ENCODE data around the gene RCC1. TPM values are rescaled to one million over a fixed set of nuclear protein-coding genes. Genes with fewer than 3 reads are reported as not detected.
"Not testable (repeated sequence)": the region's sequence is repeated elsewhere in the genome, so short reads cannot be mapped to it uniquely, and the experiment has no call there.

The RCC1 gene
- total RNA-seq, 2 experiments from 2014 or later: 120 to 127 TPM

- POLR2A ChIA-PET: interaction anchor here (0.7 to 7.6 kb wide), 8 partner anchors 10 to 262 kb away, joined by 3 to 140 read pairs (median 6); partner anchors contain the start of genes MED18, RNU11 and YTHDF2
- CTCF ChIA-PET: interaction anchor here (1.1 kb wide), 1 partner anchor 135 kb away, joined by 3 read pairs; the partner anchor contains the start of gene TAF12
These were observed 2.6 kb downstream of the RCC1 start for GRCh38 chr1:28508435-28508754.

GRCh38 chr1:28509705-28510272 lies 3.9 kb downstream of the RCC1 start:
- ChIA-PET CTCF (interaction anchor here (1.9 kb wide), 1 partner anchor 150 kb away, joined by 5 read pairs; no protein-coding TSS in a partner anchor), POLR2A (interaction anchor here (0.6 to 7.6 kb wide), 4 partner anchors 9 to 227 kb away, joined by 3 to 140 read pairs (median 4); partner anchors contain the start of genes TAF12 and YTHDF2)

GRCh38 chr1:28510273-28510969 lies 4.6 kb downstream of the RCC1 start:
- ChIA-PET CTCF (interaction anchor here (1.9 kb wide), 1 partner anchor 151 kb away, joined by 5 read pairs; no protein-coding TSS in a partner anchor), POLR2A (interaction anchor here (0.9 to 7.6 kb wide), 4 partner anchors 8 to 133 kb away, joined by 3 to 140 read pairs (median 6); partner anchors contain the start of genes TAF12 and TRNAU1AP)

- ChIA-PET POLR2A (interaction anchor here (0.7 to 7.6 kb wide), 5 partner anchors 8 to 279 kb away, joined by 3 to 140 read pairs (median 5); partner anchors contain the start of gene TRNAU1AP), CTCF (interaction anchor here (0.6 to 1.9 kb wide), 2 partner anchors 12 to 151 kb away, joined by 3 to 5 read pairs; no protein-coding TSS in a partner anchor)
These were observed 5.2 kb downstream of the RCC1 start for GRCh38 chr1:28510970-28511440.

GRCh38 chr1:28512058-28512611 lies 6.3 kb downstream of the RCC1 start:
- CTCF ChIA-PET: no interaction called here
- POLR2A ChIA-PET: interaction anchor here (0.6 to 7.6 kb wide), 6 partner anchors 19 to 264 kb away, joined by 3 to 140 read pairs (median 6); partner anchors contain the start of genes TAF12 and TRNAU1AP

- CTCF ChIA-PET: interaction anchor here (1.6 kb wide), 1 partner anchor 88 kb away, joined by 4 read pairs; no protein-coding TSS in a partner anchor
- POLR2A ChIA-PET: interaction anchor here (0.6 to 1.3 kb wide), 3 partner anchors 36 to 266 kb away, joined by 3 to 7 read pairs (median 3); no protein-coding TSS in a partner anchor
These were observed 8.6 kb downstream of the RCC1 start for GRCh38 chr1:28514445-28514933.

- CTCF ChIA-PET: interaction anchor here (0.6 to 2.0 kb wide), 6 partner anchors 9 to 676 kb away, joined by 3 to 7 read pairs (median 4); partner anchors contain the start of gene YTHDF2
- POLR2A ChIA-PET: interaction anchor here (0.7 to 1.7 kb wide), 5 partner anchors 11 to 361 kb away, joined by 3 to 9 read pairs (median 4); partner anchors contain the start of gene RCC1
These were observed 10.7 kb downstream of the RCC1 start for GRCh38 chr1:28516518-28516956.

- CTCF ChIA-PET: interaction anchor here (0.6 to 1.6 kb wide), 6 partner anchors 10 to 221 kb away, joined by 3 to 5 read pairs (median 3); no protein-coding TSS in a partner anchor
- POLR2A ChIA-PET: interaction anchor here (0.7 to 1.6 kb wide), 3 partner anchors 11 to 64 kb away, joined by 4 to 9 read pairs (median 5); partner anchors contain the start of gene RCC1
These were observed 11.8 kb downstream of the RCC1 start for GRCh38 chr1:28517649-28517999.

GRCh38 chr1:28518000-28518744 lies 12.3 kb downstream of the RCC1 start:
- ChIA-PET POLR2A (interaction anchor here (0.6 to 1.6 kb wide), 7 partner anchors 8 to 151 kb away, joined by 3 to 9 read pairs (median 4); partner anchors contain the start of genes RCC1 and RNU11), CTCF (interaction anchor here (0.6 to 1.3 kb wide), 7 partner anchors 9 to 366 kb away, joined by 3 to 5 read pairs (median 3); no protein-coding TSS in a partner anchor)

GRCh38 chr1:28518745-28519341 lies 13.0 kb downstream of the RCC1 start:
- POLR2A ChIA-PET: interaction anchor here (0.6 to 1.6 kb wide), 8 partner anchors 9 to 1109 kb away, joined by 3 to 9 read pairs (median 4); partner anchors contain the start of genes RCC1 and RNU11

GRCh38 chr1:28519946-28520725 lies 14.3 kb downstream of the RCC1 start:
- POLR2A ChIA-PET: interaction anchor here (0.7 kb wide), 1 partner anchor 57 kb away, joined by 3 read pairs; no protein-coding TSS in a partner anchor
- CTCF ChIA-PET: no interaction called here

More at GRCh38 chr1:28518745-28519341, 13.0 kb downstream of the RCC1 start:
- CTCF ChIA-PET: interaction anchor here (0.6 to 1.0 kb wide), 5 partner anchors 33 to 365 kb away, joined by 3 to 5 read pairs (median 3); no protein-coding TSS in a partner anchor

GRCh38 chr1:28520796-28521195 lies 15.0 kb downstream of the RCC1 start:
- POLR2A ChIA-PET, CTCF ChIA-PET: not testable (repeated sequence)

GRCh38 chr1:28521502-28522164 lies 15.8 kb downstream of the RCC1 start:
- POLR2A ChIA-PET: interaction anchor here (0.5 to 1.1 kb wide), 2 partner anchors 33 to 122 kb away, joined by 3 read pairs; partner anchors contain the start of gene TAF12

GRCh38 chr1:28522537-28522936 lies 16.7 kb downstream of the RCC1 start:
- ChIA-PET CTCF (interaction anchor here (0.7 kb wide), 1 partner anchor 11 kb away, joined by 3 read pairs; no protein-coding TSS in a partner anchor), POLR2A (interaction anchor here (0.6 to 1.1 kb wide), 2 partner anchors 32 to 35 kb away, joined by 3 to 7 read pairs; no protein-coding TSS in a partner anchor)

More at GRCh38 chr1:28521502-28522164, 15.8 kb downstream of the RCC1 start:
- CTCF ChIA-PET: no interaction called here

GRCh38 chr1:28525002-28525642 lies 19.3 kb downstream of the RCC1 start:
- POLR2A ChIA-PET: interaction anchor here (1.0 kb wide), 1 partner anchor 118 kb away, joined by 3 read pairs; no protein-coding TSS in a partner anchor
- CTCF ChIA-PET: not testable (repeated sequence)

Data from activated CD8-positive, alpha-beta memory T cell treated with anti-CD3 and anti-CD28 coated beads for 36 hours (primary cell).